Measurements from ENCODE around the gene CEP112. TPM values are rescaled to one million over a fixed set of nuclear protein-coding genes. Genes with fewer than 3 reads are reported as not detected.

Gene CEP112
- total RNA-seq, 1 donor from 2014 or later, result 8.5 TPM

DNA sequence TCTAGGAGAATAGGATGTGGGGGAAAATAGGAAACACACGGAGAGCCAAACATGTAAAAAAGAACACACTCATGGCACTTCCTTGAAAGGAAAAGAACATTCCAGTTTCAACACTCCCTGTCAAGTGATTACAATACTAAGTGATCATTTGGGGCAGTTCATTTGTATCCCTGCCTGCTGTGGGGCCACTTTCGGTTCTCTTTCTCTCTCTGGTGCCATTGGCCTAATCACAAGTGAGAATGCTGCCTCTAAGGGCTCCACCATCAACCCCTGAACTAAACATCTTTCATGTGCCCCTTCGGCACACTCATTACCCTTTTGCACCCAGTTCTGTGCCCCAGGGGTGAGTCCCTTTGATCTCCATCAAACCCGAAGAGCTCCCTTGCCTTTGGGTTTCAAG, 197.3 kb downstream of the CEP112 start:
- DNase-seq (ENCODE audit: low read depth in 2 of 2), result no peak

DNA sequence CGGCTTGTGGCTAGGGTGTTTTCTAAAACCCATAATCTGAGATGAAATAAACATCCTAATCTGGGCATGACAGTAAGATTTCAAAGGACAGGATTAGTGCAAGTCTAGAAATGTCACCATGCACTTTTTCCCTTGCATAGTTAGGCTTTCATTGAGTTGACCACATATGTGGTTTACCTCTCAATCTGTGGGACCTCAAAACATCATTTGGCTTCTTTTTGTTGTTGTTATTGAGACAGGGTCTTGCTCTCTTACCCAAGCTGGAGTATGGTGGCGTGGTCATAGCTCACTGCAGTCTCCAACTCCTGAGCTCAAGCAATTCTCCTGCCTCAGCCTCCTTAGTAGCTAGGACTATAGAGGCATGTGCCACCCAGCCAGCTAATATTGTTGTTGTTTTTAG, 197.8 kb downstream of the CEP112 start:
- DNase-seq (ENCODE audit: low read depth in 2 of 2), result no peak

DNA sequence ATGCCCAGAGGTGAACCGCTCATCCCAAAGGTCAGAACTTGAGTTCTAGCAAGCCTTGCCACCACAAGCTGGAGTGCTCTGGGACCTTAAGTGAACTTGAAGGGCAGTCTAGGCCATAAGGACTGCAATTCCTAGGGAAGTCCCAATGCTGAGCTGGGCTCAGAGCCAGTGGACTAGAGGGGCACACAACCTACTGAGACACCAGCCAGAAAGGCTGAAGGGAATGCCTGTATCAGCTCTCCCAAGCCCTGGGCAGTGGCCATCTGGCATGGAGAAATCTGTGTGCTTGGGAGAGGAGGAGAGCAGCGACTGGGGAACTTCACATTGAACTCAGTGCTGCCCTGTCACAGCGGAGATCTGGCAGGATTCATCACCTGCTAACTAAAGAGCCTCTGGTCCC, 201.3 kb downstream of the CEP112 start:
- DNase-seq (ENCODE audit: low read depth in 2 of 2), result no peak

DNA sequence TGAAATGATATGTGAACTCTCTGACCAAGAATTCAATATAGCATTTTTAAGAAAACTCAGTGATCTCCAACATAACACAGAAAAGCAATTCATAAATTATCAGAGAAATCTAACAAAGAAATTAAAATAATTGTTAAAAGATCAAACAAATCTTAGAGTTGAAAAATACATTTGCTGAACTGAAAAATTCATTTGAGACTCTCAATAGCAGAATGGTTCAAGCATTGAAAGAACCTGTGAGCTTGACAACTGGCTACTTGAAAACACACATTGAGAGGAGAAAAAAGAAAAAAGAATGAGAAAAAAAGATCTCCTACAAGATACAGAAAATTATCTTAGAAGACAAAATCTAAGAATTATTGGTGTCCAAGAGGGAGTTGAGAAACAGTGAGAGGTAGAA, 203.5 kb downstream of the CEP112 start:
- DNase-seq (ENCODE audit: low read depth in 2 of 2), result no peak

DNA sequence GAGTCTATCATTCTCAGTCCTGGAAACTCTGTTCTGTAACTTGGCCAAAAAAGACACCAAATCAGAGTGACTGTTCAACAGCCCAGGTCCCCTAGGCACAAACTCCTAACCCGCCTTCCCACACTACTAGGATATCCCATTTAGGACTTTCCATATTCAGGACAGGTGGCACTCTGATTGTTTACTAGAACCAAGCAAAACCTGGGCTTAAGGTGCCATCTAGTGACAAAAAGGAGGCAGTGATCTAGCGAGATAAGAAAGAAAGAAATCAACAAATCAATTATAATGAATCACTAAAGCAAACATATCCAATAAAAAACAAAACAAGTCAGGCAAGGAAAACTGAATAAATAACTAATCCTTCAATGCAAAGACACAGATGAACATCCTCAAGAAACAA, 203.9 kb downstream of the CEP112 start:
- peak; percentile 66 to 70 for DNase-seq (ENCODE audit: low read depth in 2 of 2)

DNA sequence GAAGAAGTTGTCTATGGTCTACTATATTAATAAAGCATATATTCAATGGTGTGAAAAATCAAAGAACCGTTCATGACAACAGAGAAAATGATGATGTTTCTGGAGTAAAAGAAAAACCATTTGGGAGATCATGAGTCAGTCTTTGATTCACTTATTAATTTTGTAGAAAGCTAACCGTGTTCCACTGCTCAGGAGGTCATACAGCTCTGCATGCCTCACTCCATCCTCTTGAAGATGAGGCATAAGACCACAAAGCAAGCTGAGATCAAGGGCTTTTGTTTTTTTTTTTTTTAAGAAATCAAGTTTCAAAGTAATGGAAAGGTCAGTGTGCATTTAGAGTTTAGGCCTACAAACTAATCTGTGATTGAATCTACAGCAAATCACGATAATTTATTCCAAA, 206.4 kb downstream of the CEP112 start:
- no peak for DNase-seq (ENCODE audit: low read depth in 2 of 2)

DNA sequence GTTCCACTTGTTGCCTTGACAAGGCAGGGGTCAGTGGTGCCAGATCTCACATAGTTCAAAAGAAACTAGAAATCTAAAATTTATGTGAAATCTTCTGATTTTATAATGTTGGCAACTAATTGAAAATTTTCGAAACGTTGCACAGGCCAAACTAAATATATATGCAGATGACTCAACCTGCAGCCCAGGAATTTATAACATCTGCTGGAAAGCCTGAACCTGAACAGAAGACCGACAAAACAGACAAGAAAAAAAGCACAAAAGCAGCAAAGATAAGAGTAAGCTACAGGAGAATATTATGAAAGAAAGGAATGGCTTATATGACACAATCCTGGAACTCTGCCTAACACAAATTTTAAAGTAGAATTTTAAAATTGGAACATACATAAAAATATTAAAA, 207.6 kb downstream of the CEP112 start:
- DNase-seq (ENCODE audit: low read depth in 2 of 2), result no peak

DNA sequence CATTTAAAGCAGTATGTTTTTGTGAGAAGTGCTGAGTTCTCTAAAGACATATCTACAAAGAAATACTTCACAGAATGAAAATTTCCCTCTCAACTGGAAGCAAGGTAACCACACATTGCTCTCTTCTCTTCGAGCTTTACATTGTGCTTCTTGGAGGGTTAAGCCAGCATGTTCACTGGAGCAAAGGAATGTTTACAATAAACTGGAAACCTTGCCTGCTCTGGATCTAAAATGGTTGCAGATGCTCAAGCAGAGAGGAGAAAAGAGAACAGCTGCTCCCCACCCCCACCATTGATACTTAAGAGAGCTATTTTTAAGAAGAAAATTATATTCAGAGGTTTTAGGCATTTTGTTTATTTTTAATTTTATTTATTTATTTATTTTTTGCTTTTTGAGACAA, 213.1 kb downstream of the CEP112 start:
- DNase-seq (ENCODE audit: low read depth in 2 of 2), result no peak

DNA sequence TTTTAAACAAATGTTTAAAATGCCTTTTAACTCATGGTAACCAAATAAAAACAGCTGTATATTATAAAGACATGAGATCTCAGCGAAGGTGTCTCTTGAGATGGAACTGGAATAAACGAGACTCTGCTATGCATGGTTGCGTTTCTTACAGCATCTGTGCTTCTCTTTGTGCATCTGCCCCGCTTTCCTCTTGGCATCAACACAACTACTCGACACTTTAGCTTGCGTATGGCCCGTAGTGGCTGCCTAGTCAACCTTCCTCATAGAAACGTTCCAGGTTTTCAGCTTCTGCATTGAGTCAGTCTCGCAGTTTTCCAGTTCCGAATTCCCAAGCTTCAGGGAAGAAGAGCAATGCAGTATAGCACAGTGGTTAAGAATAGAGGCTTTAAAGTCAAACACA, 214.9 kb downstream of the CEP112 start:
- DNase-seq (ENCODE audit: low read depth in 2 of 2), result no peak

DNA sequence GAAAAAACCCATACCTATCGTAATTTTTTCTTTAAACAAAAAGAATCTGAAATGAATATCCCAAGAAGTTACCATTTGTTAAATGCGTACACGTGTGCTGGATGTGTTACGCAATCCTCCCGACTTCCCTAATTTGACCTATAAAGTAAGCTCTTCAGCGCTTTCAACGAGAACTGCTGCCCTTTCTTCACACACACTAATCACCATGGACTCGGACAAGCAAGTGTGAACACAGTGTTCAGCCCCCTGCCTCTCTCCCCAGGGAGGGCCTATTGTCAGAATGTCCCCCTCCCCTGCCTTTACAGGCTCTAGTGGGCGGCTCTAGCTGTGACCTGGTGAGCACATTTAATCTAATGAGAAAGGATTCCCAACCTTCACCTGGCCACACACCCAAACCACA, 216.1 kb downstream of the CEP112 start:
- DNase-seq (ENCODE audit: low read depth in 2 of 2), result no peak

DNA sequence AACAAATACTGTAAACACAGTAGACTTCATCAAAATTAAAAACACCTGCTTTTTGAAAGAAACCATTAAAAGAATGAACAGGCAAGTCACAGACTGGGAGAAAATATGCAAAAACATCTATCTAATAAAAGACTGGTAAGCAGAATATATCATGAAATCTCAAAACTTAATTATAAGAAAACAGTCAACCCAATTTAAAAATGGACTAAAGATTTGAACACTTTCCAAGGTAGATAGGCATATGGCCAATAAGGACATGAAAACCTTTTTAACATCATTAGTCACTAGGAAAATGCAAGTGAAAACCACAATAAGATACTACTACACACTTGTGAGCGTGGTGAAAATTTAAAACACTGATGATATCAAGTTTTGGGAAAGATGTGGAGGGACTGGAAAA, 218.7 kb downstream of the CEP112 start:
- DNase-seq (ENCODE audit: low read depth in 2 of 2), result no peak

DNA sequence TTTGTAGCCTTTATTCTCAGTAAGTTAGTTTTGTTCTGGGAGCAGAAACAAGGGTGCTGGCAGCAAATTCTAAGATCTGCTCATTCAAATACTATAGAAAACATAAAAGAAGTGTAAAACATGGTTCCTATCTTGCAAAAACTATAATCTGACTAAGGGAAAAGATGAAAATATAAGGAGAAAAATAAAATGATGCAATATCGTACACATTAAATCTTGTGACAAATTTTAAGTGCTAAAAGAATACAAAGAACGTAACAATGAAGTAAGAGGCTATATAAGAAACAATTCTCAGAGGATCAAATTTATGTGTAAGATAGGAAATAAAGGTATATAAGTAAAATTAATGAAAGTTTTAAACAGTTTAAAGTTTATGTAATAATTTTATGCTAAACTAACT, 224.6 kb downstream of the CEP112 start:
- DNase-seq (ENCODE audit: low read depth in 2 of 2), result no peak

DNA sequence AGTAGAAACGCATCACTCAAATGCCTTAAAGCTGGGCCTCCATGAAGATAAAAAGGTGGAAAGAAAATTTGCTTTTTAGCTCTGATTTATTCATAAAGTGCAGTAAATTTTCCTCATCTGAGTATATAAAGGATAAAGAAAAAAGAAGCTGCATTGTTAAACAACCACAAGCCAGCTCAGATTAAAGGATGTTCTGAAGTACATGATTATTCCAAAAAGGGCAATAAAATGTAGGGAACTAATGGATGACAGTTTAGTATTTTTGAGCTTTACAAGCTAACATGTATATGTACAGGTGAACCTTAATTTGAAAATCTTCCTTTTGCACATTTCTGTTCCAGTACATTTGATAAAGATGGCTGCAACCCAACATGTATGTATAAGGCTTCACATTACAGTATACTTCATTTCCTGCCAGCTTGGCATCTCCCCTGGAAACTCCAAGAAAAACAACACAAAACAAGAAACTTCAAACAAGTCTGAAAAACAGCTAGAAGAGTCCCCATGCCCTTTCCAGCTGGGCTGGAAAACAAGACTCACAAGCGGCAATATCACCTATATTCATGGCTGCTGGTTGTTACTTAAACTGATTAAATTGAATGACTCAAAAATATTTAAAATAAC, 225.7 kb downstream of the CEP112 start:
- no peak for DNase-seq (ENCODE audit: low read depth in 2 of 2)

DNA sequence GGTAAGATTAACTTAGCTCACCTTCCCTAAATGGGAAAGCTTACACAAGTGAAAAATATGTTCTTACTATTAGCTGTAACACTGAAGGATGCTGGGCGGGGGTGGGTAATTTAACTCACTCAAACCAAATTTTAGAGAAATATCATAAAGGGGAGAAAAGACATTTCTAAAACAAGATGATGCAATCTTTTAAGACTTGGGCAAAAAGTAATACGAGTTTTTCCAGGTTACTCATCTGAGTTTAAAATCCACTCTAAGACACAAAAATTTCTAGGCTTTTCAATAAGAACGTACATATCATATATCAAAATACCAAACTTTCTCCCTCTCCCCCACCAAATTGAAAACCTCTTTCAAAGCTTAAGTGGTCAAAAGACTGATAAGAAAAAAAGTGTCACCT, 228.8 kb downstream of the CEP112 start:
- DNase-seq (ENCODE audit: low read depth in 2 of 2), result no peak

DNA sequence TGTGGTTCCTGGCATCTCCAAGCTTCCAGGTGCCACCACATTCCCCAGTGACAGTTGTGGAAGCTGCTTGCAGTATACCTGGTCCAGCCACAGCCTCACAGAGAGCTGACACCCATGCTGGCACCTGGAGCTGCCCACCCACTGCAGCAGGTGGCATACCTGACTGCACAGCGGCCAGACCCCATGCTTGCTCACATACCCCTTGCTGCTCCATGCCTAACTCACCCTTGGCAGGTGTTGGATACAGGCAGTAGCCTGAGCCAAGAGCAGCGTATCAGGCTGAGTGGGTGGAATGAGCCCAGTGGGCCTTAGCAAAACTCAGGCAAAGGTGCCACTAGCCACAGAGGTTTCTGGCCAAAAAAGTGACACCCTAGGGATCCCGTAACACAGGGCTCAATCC, 232.3 kb downstream of the CEP112 start:
- DNase-seq (ENCODE audit: low read depth in 2 of 2), result no peak

DNA sequence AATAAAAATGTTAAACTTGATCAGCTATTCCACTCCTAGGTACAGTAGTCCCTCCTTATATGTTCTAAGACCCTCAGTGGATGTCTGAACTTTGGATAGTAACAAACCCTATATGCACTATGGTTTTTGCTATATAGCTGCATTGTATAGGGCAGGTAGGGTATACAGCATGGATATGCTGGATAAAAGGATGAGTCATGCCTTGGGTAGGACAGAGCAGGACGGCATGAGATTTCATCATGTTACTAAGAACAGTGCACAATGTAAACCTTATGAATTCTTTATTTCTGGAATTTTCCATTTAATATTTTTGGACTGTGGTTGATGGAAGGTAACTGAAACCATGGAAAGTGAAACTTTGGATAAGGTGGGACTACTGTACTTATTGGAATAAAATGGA, 235.1 kb downstream of the CEP112 start:
- DNase-seq (ENCODE audit: low read depth in 2 of 2), result peak in 1 of 2 donors; percentile 4

DNA sequence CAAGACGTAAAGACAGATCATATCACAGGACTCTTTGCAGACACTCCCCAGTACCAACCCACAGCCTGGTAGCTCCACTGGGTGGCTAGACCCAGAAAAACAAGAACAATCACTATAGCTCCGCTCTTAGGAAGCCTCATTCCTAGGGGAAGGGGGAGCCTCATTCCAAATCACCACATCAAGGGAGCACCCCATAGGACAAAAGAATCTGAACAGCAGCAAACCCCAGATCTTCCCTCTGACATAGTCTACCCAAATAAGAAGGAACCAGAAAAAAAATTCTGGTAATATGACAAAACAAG, 237.8 kb downstream of the CEP112 start:
- no peak for DNase-seq (ENCODE audit: low read depth in 2 of 2)

DNA sequence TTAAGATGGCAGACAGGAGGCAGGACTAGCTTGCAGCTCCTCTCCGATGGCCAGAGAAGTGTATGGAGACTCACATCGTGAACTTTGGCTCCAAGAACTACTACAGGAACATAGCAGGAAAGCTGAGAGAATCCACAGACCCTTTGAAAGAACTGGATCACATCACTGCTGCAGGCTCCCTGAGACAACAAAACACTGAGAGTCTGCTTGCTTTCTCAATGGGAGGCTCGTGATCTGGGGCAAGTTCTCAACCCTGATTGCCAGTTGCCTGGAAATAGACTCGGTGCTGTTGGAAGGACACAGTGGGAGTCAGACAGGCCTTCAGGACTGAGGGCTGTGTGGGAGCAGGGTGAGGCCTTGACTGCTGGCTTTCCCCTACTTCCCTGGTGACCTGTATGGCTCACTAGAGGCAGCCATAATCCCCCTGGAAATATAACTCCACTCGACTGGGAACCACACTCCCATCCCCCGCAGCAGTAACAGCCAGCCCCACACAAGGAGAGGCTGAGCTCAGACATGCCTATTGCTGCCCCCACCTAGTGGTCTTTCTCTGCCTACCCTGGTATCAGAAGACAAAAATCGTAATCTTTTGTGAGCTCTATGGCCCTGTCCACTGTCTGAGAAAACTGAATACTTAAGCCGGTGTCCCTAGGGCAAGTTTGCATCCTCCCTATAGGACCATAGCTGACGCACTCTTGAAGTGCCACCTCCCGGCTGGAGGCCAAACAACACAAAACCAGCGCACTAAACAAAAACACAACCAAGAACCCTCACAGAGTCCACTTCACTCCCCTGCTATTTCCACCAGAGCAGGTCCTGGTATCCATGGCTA, 238.4 kb downstream of the CEP112 start:
- no peak for DNase-seq (ENCODE audit: low read depth in 2 of 2)

DNA sequence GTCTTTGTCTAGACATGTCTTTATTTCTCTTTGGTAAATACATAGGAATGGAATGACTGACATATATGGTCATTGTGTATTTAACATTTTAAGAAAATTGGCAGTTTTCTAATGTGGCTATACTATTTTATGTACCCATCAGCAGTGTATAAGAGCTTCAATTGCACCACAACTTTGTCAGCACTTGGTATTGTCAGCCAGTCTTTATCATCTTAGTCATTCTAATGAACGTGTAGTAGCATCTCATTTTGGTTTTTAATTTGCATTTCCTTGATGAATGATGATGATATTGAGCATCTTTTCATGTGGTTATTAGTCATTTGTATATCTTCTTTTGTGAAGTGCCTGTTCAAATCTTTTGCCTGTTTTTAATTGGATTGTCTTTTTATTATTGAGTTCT, 239.3 kb downstream of the CEP112 start:
- DNase-seq (ENCODE audit: low read depth in 2 of 2), result no peak

DNA sequence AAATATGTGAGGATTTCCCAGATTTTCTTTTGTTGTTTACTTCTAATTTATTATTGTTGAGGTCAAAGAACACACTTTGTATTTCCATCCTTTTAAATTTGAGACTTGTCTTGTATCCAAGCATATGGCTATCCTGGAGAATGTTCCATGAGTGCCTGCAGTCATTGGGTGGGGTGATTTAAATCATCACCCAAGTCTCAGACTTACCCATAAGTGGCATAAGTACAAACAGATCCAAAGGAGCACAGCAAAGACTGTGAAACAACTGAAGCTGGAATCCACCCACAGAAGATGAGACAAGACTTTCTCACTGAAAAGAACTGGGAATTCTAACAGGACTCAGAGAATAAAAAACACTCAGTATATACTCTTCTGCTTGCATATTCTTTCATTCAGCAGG, 239.9 kb downstream of the CEP112 start:
- no peak for DNase-seq (ENCODE audit: low read depth in 2 of 2)

DNA sequence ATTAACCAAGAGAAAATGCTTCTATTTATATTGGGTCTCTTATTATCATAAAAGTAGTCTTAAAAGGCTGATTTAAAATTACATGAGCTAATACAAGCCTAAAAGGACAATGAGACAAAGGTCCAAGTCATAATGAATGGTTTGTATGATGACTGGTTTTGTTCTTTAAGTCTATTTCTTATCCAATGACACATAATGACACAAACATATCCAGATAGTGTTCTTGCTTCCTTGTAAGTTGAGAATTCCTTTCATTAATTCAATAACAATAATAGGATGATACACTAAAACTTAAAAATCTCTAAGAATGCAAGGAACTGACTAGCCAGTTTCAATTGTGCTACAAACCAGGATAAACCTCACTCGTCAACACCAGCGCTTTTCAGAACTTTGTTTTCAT, 244.1 kb downstream of the CEP112 start:
- DNase-seq (ENCODE audit: low read depth in 2 of 2), result no peak

DNA sequence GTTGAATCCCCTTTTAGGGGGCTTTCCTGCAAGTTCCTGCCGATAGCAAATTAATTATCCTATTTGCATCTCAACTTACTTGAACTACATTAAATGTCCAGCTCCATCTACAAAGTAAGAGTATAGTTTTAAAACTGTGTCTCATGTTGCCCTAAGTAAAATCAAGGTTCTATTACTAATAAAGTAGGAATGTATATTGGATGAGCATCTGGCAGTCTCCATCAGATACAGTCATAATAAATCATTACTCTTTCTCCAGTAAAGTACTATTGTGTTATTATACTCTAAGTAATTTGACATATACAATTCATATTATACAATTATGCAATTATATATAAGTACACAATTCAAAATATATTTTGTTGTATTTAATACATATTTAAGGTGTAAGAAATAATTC, 249.3 kb downstream of the CEP112 start:
- DNase-seq (ENCODE audit: low read depth in 2 of 2), result no peak

DNA sequence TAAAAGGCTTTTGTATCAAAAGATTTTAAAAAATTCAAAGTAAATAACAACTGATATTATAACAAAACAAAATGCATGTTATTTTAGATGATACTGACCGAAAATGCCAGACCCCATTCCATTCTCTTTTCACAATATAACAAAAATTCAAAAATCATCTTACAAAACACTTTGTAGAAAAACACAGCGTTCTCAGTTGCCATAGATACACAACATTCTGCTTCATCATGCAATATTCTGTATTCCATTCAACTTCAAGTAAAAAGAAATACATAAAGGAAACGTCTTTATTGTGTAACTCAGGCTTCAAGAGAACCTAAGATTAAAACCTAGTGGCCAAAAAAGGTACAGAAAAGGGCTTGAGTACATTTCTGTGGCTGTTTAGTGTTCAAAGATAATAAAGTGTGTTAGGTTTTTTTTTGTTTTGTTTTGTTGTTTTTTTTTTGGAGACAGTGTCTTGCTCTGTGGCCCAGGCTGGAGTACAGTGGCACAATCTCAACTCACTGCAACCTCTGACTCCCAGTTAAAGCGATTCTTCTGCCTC, 250.5 kb downstream of the CEP112 start:
- DNase-seq (ENCODE audit: low read depth in 2 of 2), result no peak
